ENCODE results near the gene P2RY2.

The P2RY2 gene

GRCh38 chr11:73218106-73218829, at the start of gene P2RY2:
P2RY2 (plus strand) TSS chr11:73218281; CDS start chr11:73234160, 15,879 bp downstream.
- Histone ChIP-seq H3K4me1 (ENCODE audit: control insufficient read depth in 2 of 2, insufficient read depth in 2 of 2, low read length in 2 of 2) (peaks cover 12 to 15% of the 10 kb centered on the region in 2 donors), H3K4me3 (ENCODE audit: low read length in 2 of 2) (peak within 1 kb of the TSS; percentile 67 to 76), H3K9me3 (ENCODE audit: control insufficient read depth in 2 of 2, low read length in 2 of 2) (no peaks in the 10 kb centered on the region), H3K27me3 (ENCODE audit: control insufficient read depth in 2 of 2, insufficient read depth in 2 of 2, low read length in 2 of 2) (no peaks in the 10 kb centered on the region), H3K27ac (ENCODE audit: low read depth in 2 of 2, low read length in 2 of 2) (peak within 1 kb of the TSS; percentile 61 to 72), H3K9ac (ENCODE audit: low read depth in 1 of 2, low read length in 2 of 2) (peak within 1 kb of the TSS; percentile 47 to 70), H3K36me3 (ENCODE audit: control insufficient read depth in 2 of 2, insufficient read depth in 2 of 2, low read length in 2 of 2) (no peaks in the 10 kb centered on the region)

- H3K4me3 ChIP-seq (ENCODE audit: low read length in 2 of 2), result no peak overlapping the region
- H3K9ac ChIP-seq (ENCODE audit: low read depth in 1 of 2, low read length in 2 of 2), result no peak overlapping the region
- no peaks in the 10 kb centered on the region for H3K9me3 ChIP-seq (ENCODE audit: control insufficient read depth in 2 of 2, low read length in 2 of 2)
- H3K36me3 ChIP-seq (ENCODE audit: control insufficient read depth in 2 of 2, insufficient read depth in 2 of 2, low read length in 2 of 2), result no peaks in the 10 kb centered on the region
- H3K4me1 ChIP-seq (ENCODE audit: control insufficient read depth in 2 of 2, insufficient read depth in 2 of 2, low read length in 2 of 2), result peaks cover 0 to under 1% of the 10 kb centered on the region in 2 donors
- no peak overlapping the region for H3K27ac ChIP-seq (ENCODE audit: low read depth in 2 of 2, low read length in 2 of 2)
- no peaks in the 10 kb centered on the region for H3K27me3 ChIP-seq (ENCODE audit: control insufficient read depth in 2 of 2, insufficient read depth in 2 of 2, low read length in 2 of 2)
Measured at GRCh38 chr11:73168925-73169579, 49.0 kb upstream of the P2RY2 start.

- H3K9me3 ChIP-seq (ENCODE audit: control insufficient read depth in 2 of 2, low read length in 2 of 2), result no peaks in the 10 kb centered on the region
- H3K9ac ChIP-seq (ENCODE audit: low read depth in 1 of 2, low read length in 2 of 2), result no peak overlapping the region
- H3K4me3 ChIP-seq (ENCODE audit: low read length in 2 of 2), result no peak overlapping the region
- H3K4me1 ChIP-seq (ENCODE audit: control insufficient read depth in 2 of 2, insufficient read depth in 2 of 2, low read length in 2 of 2), result peaks cover 0 to 2% of the 10 kb centered on the region in 2 donors
- H3K27me3 ChIP-seq (ENCODE audit: control insufficient read depth in 2 of 2, insufficient read depth in 2 of 2, low read length in 2 of 2), result no peaks in the 10 kb centered on the region
- H3K27ac ChIP-seq (ENCODE audit: low read depth in 2 of 2, low read length in 2 of 2), result no peak overlapping the region
- H3K36me3 ChIP-seq (ENCODE audit: control insufficient read depth in 2 of 2, insufficient read depth in 2 of 2, low read length in 2 of 2), result no peaks in the 10 kb centered on the region
Measured at GRCh38 chr11:73170140-73170539, 47.9 kb upstream of the P2RY2 start.

- Histone ChIP-seq H3K36me3 (ENCODE audit: control insufficient read depth in 2 of 2, insufficient read depth in 2 of 2, low read length in 2 of 2) (no peaks in the 10 kb centered on the region), H3K27me3 (ENCODE audit: control insufficient read depth in 2 of 2, insufficient read depth in 2 of 2, low read length in 2 of 2) (no peaks in the 10 kb centered on the region), H3K4me3 (ENCODE audit: low read length in 2 of 2) (no peak overlapping the region), H3K27ac (ENCODE audit: low read depth in 2 of 2, low read length in 2 of 2) (no peak overlapping the region), H3K9me3 (ENCODE audit: control insufficient read depth in 2 of 2, low read length in 2 of 2) (no peaks in the 10 kb centered on the region), H3K9ac (ENCODE audit: low read depth in 1 of 2, low read length in 2 of 2) (no peak overlapping the region), H3K4me1 (ENCODE audit: control insufficient read depth in 2 of 2, insufficient read depth in 2 of 2, low read length in 2 of 2) (peaks cover 6 to 16% of the 10 kb centered on the region in 2 donors)
Measured at GRCh38 chr11:73171436-73172161, 46.5 kb upstream of the P2RY2 start.

GRCh38 chr11:73172992-73173656, 45.0 kb upstream of the P2RY2 start:
- no peaks in the 10 kb centered on the region for H3K9me3 ChIP-seq (ENCODE audit: control insufficient read depth in 2 of 2, low read length in 2 of 2)
- peak overlapping the region; percentile 20 to 74 for H3K27ac ChIP-seq (ENCODE audit: low read depth in 2 of 2, low read length in 2 of 2)
- no peak overlapping the region for H3K4me3 ChIP-seq (ENCODE audit: low read length in 2 of 2)
- H3K27me3 ChIP-seq (ENCODE audit: control insufficient read depth in 2 of 2, insufficient read depth in 2 of 2, low read length in 2 of 2), result no peaks in the 10 kb centered on the region
- peaks cover 14 to 23% of the 10 kb centered on the region in 2 donors for H3K4me1 ChIP-seq (ENCODE audit: control insufficient read depth in 2 of 2, insufficient read depth in 2 of 2, low read length in 2 of 2)
- no peaks in the 10 kb centered on the region for H3K36me3 ChIP-seq (ENCODE audit: control insufficient read depth in 2 of 2, insufficient read depth in 2 of 2, low read length in 2 of 2)
- H3K9ac ChIP-seq (ENCODE audit: low read depth in 1 of 2, low read length in 2 of 2), result no peak overlapping the region

- Histone ChIP-seq H3K9ac (ENCODE audit: low read depth in 1 of 2, low read length in 2 of 2) (no peak overlapping the region), H3K9me3 (ENCODE audit: control insufficient read depth in 2 of 2, low read length in 2 of 2) (no peaks in the 10 kb centered on the region), H3K36me3 (ENCODE audit: control insufficient read depth in 2 of 2, insufficient read depth in 2 of 2, low read length in 2 of 2) (no peaks in the 10 kb centered on the region), H3K4me1 (ENCODE audit: control insufficient read depth in 2 of 2, insufficient read depth in 2 of 2, low read length in 2 of 2) (peaks cover 14 to 23% of the 10 kb centered on the region in 2 donors), H3K27ac (ENCODE audit: low read depth in 2 of 2, low read length in 2 of 2) (peak overlapping the region; percentile 40 to 74), H3K27me3 (ENCODE audit: control insufficient read depth in 2 of 2, insufficient read depth in 2 of 2, low read length in 2 of 2) (no peaks in the 10 kb centered on the region), H3K4me3 (ENCODE audit: low read length in 2 of 2) (no peak overlapping the region)
Measured at GRCh38 chr11:73173755-73174494, 44.2 kb upstream of the P2RY2 start.

GRCh38 chr11:73174495-73174791, 43.6 kb upstream of the P2RY2 start:
- no peak overlapping the region for H3K9ac ChIP-seq (ENCODE audit: low read depth in 1 of 2, low read length in 2 of 2)
- peaks cover 14 to 23% of the 10 kb centered on the region in 2 donors for H3K4me1 ChIP-seq (ENCODE audit: control insufficient read depth in 2 of 2, insufficient read depth in 2 of 2, low read length in 2 of 2)
- H3K27ac ChIP-seq (ENCODE audit: low read depth in 2 of 2, low read length in 2 of 2), result peak overlapping the region; percentile 40 to 57
- H3K27me3 ChIP-seq (ENCODE audit: control insufficient read depth in 2 of 2, insufficient read depth in 2 of 2, low read length in 2 of 2), result no peaks in the 10 kb centered on the region
- H3K9me3 ChIP-seq (ENCODE audit: control insufficient read depth in 2 of 2, low read length in 2 of 2), result no peaks in the 10 kb centered on the region
- no peak overlapping the region for H3K4me3 ChIP-seq (ENCODE audit: low read length in 2 of 2)
- no peaks in the 10 kb centered on the region for H3K36me3 ChIP-seq (ENCODE audit: control insufficient read depth in 2 of 2, insufficient read depth in 2 of 2, low read length in 2 of 2)

GRCh38 chr11:73175551-73176144, 42.4 kb upstream of the P2RY2 start:
- Histone ChIP-seq H3K27me3 (ENCODE audit: control insufficient read depth in 2 of 2, insufficient read depth in 2 of 2, low read length in 2 of 2) (no peaks in the 10 kb centered on the region), H3K9ac (ENCODE audit: low read depth in 1 of 2, low read length in 2 of 2) (no peak overlapping the region), H3K4me3 (ENCODE audit: low read length in 2 of 2) (no peak overlapping the region), H3K4me1 (ENCODE audit: control insufficient read depth in 2 of 2, insufficient read depth in 2 of 2, low read length in 2 of 2) (peaks cover 14 to 23% of the 10 kb centered on the region in 2 donors), H3K27ac (ENCODE audit: low read depth in 2 of 2, low read length in 2 of 2) (peak overlapping the region; percentile 36 to 38), H3K36me3 (ENCODE audit: control insufficient read depth in 2 of 2, insufficient read depth in 2 of 2, low read length in 2 of 2) (no peaks in the 10 kb centered on the region), H3K9me3 (ENCODE audit: control insufficient read depth in 2 of 2, low read length in 2 of 2) (no peaks in the 10 kb centered on the region)

GRCh38 chr11:73176145-73176873, 41.8 kb upstream of the P2RY2 start:
- Histone ChIP-seq H3K27ac (ENCODE audit: low read depth in 2 of 2, low read length in 2 of 2) (peak overlapping the region in 1 of 2 donors; percentile 36), H3K9ac (ENCODE audit: low read depth in 1 of 2, low read length in 2 of 2) (no peak overlapping the region)

More at GRCh38 chr11:73176145-73176873, 41.8 kb upstream of the P2RY2 start:
- Histone ChIP-seq H3K36me3 (ENCODE audit: control insufficient read depth in 2 of 2, insufficient read depth in 2 of 2, low read length in 2 of 2) (no peaks in the 10 kb centered on the region), H3K4me1 (ENCODE audit: control insufficient read depth in 2 of 2, insufficient read depth in 2 of 2, low read length in 2 of 2) (peaks cover 14 to 23% of the 10 kb centered on the region in 2 donors), H3K4me3 (ENCODE audit: low read length in 2 of 2) (no peak overlapping the region), H3K27me3 (ENCODE audit: control insufficient read depth in 2 of 2, insufficient read depth in 2 of 2, low read length in 2 of 2) (no peaks in the 10 kb centered on the region), H3K9me3 (ENCODE audit: control insufficient read depth in 2 of 2, low read length in 2 of 2) (no peaks in the 10 kb centered on the region)

Measured in mucosa of rectum (tissue), 2 donors.